ENCODE measurements around the gene SSH2. TPM values are rescaled to one million over a fixed set of nuclear protein-coding genes. Genes with fewer than 3 reads are reported as not detected.

SSH2 gene
- total RNA-seq, 2 donors from 2014 or later = 28.1 to 28.2 TPM

DNA sequence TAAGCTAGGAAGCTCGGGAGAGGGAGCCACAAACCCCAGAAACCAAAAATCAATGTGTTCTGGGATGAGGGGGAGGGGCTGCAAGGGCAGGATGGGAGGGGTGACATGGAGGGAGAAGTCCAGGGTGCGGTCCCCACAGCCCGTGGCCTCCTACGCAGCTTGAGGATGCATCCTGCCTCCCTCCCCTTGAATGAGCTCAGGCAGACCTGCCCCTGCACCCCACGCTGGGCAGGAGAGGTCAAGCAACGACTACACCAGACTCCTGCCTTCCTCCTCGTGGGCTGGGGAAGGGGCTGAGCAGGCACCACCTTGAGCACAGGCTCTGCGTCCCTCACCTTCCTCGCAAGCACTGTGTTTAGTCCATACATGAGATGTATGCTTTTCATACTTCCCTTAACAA lies 333.2 kb downstream of the SSH2 start:
- intact Hi-C loops (cut with DNase I) = no loop called here
- no peak overlapping the region for H3K27ac ChIP-seq
- peaks cover 10% of the 10 kb centered on the region for H3K4me1 ChIP-seq
- no peak overlapping the region for H3K4me3 ChIP-seq
- DNase-seq = no peak
- no peaks in the 10 kb centered on the region for H3K9me3 ChIP-seq
- no peaks in the 10 kb centered on the region for H3K36me3 ChIP-seq
- TF ChIP-seq, protein P1, sequence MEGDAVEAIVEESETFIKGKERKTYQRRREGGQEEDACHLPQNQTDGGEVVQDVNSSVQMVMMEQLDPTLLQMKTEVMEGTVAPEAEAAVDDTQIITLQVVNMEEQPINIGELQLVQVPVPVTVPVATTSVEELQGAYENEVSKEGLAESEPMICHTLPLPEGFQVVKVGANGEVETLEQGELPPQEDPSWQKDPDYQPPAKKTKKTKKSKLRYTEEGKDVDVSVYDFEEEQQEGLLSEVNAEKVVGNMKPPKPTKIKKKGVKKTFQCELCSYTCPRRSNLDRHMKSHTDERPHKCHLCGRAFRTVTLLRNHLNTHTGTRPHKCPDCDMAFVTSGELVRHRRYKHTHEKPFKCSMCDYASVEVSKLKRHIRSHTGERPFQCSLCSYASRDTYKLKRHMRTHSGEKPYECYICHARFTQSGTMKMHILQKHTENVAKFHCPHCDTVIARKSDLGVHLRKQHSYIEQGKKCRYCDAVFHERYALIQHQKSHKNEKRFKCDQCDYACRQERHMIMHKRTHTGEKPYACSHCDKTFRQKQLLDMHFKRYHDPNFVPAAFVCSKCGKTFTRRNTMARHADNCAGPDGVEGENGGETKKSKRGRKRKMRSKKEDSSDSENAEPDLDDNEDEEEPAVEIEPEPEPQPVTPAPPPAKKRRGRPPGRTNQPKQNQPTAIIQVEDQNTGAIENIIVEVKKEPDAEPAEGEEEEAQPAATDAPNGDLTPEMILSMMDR (IDR thresholded peaks at IDR 0.05) = no peak
- H3K9ac ChIP-seq (ENCODE audit: low read depth in 2 of 2, low read length in 2 of 2) = no peak overlapping the region
- no peaks in the 10 kb centered on the region for H3K27me3 ChIP-seq

DNA sequence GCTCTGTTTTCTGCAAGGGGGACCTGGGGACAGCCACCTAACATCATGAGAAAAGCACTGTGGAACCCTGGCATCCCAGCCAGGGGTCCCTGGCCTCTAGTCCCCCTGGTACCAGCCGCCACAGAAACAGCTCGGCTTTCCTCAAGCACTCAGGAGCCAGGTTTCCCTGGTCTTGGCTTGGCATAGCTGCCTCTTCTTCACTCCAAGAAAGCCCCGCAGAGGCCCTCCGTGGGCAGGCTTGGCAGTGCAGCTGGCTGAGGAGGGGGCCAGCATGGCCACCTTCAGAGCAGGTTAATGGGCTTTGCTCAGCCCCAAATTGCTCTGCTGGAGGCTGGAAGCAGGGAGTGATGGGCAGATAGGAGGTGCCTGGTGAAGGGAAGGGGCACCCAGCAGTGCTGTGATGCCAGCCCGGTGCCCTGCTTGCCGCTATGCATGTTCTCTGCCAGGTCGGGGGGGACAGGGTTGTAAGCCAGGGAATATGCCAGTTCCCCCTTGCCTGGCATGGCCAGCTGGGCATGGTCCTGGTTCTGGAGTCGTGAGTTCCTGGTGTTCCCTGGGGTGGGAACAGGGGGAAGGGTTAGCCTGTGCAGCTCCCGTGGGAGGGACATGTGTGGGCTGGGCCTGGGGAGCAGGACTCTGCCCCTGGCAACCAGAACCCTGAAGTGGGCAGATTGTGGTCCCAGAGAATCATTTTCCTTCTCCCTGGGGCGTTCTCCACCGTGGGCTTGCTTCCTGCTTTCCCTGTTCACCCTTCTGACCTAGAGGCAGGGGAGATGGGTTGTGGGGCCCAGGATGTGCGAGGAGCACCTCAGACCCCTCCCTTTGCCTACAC lies 333.9 kb downstream of the SSH2 start:
- no peak overlapping the region for H3K9ac ChIP-seq (ENCODE audit: low read depth in 2 of 2, low read length in 2 of 2)
- TF ChIP-seq, protein P1 (IDR thresholded peaks at IDR 0.05) = no peak
- no peaks in the 10 kb centered on the region for H3K36me3 ChIP-seq
- no peaks in the 10 kb centered on the region for H3K9me3 ChIP-seq
- no peaks in the 10 kb centered on the region for H3K27me3 ChIP-seq
- no peak overlapping the region for H3K4me3 ChIP-seq
- DNase-seq = no peak
- intact Hi-C loops (cut with DNase I) = no loop called here
- H3K27ac ChIP-seq = no peak overlapping the region
- peaks cover 16% of the 10 kb centered on the region for H3K4me1 ChIP-seq

DNA sequence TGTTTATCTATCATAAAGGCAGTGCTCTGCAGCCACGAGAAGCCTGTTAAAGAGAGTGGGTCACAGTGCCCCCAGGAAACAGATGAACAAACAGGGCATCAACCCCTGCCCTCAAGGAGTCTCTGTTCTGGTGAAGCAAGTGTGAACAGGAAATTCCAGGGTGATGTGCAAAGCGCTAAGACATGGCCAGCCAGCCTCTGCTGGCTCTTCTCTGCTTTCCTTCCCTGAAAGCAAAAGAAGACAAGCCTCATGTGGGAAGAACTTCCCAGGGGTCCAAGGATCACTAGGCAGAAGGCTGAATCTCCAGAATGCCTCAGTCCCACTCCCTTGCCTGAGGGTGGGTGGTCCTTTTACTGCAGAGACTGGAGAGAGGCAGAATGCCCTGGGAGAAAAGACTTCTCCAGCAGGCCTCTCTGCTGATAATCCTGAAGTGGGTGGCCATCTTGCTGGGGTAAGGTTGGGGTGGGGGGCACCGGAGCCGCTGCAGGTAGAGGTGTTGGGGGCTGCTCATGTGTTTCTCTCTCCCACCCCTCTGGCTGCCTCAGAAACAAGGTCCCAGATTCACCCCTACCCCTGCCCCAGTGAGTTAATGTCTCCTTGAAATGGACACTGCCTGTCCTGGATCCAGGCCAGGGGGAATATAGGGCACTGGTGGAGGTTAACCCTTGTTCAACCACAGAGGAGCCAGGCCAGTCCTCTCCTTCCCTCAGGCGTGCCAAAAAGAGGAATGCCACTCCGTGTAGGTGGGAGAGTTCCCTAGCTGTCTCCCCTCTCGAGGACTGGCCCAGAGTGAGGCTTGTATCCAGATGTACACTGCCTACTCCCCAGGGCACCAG lies 334.7 kb downstream of the SSH2 start:
- no peaks in the 10 kb centered on the region for H3K27me3 ChIP-seq
- H3K4me1 ChIP-seq = peaks cover 23% of the 10 kb centered on the region
- H3K4me3 ChIP-seq = no peak overlapping the region
- no peak overlapping the region for H3K27ac ChIP-seq
- intact Hi-C loops (cut with DNase I) = no loop called here
- DNase-seq = no peak
- H3K36me3 ChIP-seq = no peaks in the 10 kb centered on the region
- no peaks in the 10 kb centered on the region for H3K9me3 ChIP-seq
- H3K9ac ChIP-seq (ENCODE audit: low read depth in 2 of 2, low read length in 2 of 2) = no peak overlapping the region
- TF ChIP-seq, protein P1 (IDR thresholded peaks at IDR 0.05) = no peak

DNA sequence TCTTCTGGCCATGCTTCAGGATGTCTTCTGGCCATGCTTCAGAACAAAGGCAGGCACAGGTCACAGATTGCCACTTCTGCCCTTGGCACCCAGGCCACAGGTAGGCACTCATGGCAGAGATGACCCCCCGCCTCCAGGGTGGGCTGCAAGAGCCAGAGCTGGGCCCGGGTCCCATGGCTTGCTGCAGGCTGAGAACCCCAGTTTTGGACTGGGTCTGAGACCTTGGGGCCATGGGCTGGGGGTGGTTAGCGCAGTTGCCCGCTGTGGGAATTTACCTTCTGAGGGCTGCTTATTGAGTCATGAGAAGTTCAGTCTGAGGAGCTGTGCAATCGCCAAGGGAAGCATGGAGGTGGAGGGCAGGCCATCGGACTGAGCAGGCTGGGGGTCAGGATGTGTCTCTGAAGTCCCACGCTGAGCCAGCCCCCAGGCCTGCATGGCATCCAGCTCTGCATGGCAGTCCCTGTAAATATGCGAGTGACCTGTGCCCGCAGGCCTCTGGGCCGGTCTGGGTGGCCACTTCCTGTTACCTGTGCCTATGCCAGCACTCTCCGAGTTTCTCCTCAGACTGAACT lies 335.4 kb downstream of the SSH2 start:
- Histone ChIP-seq H3K27ac (no peak overlapping the region), H3K4me1 (peaks cover 29% of the 10 kb centered on the region), H3K4me3 (no peak overlapping the region), H3K27me3 (no peaks in the 10 kb centered on the region), H3K9me3 (no peaks in the 10 kb centered on the region), H3K9ac (ENCODE audit: low read depth in 2 of 2, low read length in 2 of 2) (no peak overlapping the region), H3K36me3 (no peaks in the 10 kb centered on the region)
- TF ChIP-seq, protein P1 (IDR thresholded peaks at IDR 0.05) = no peak
- intact Hi-C loops (cut with DNase I) = no loop called here
- DNase-seq = no peak
